GM18870 (cell line): ENCODE results near the gene TATDN3.
"Not testable (repeated sequence)": the region's sequence is repeated elsewhere in the genome, so short reads cannot be mapped to it uniquely, and the experiment has no call there.

Experiments used
- ATAC-seq: cut with Tn5 transposase; IDR thresholded peaks from one replicate; pipeline ENCODE4 v1.9.1; 2021; ENCODE audit warnings: moderate library complexity; ENCODE audit not compliant: unreplicated experiment

Gene TATDN3

GRCh38 chr1:212827171-212827776 lies 35.6 kb downstream of the TATDN3 start:
- no peak for ATAC-seq

- ATAC-seq = no peak
Observed at GRCh38 chr1:212827831-212828278, 36.2 kb downstream of the TATDN3 start.

GRCh38 chr1:212828395-212828794 lies 36.7 kb downstream of the TATDN3 start:
- ATAC-seq = no peak

- peak; percentile 85 for ATAC-seq
Observed at GRCh38 chr1:212833211-212834207, 41.8 kb downstream of the TATDN3 start.

GRCh38 chr1:212838145-212838544 lies 46.5 kb downstream of the TATDN3 start:
- ATAC-seq = no peak

GRCh38 chr1:212844521-212844920 lies 52.8 kb downstream of the TATDN3 start:
- ATAC-seq = not testable (repeated sequence)

- no peak for ATAC-seq
Observed at GRCh38 chr1:212847549-212847948, 55.9 kb downstream of the TATDN3 start, which contains the start of gene SPATA45. TSS of gene SPATA45 (minus strand) at chr1:212847649. CDS start at chr1:212836149, 11,500 bp downstream.

- ATAC-seq = no peak
Observed at GRCh38 chr1:212852105-212852688, 60.5 kb downstream of the TATDN3 start.

GRCh38 chr1:212853658-212854057 lies 62.0 kb downstream of the TATDN3 start:
- no peak for ATAC-seq

- no peak for ATAC-seq
Observed at GRCh38 chr1:212856755-212857154, 65.1 kb downstream of the TATDN3 start.

- ATAC-seq = peak; percentile 75
Observed at GRCh38 chr1:212857992-212858460, 66.3 kb downstream of the TATDN3 start, which contains the start of gene FLVCR1. TSS of gene FLVCR1 (plus strand) at chr1:212858275. CDS start at chr1:212858453, 178 bp downstream.

- peak; percentile 6 for ATAC-seq
Observed at GRCh38 chr1:212858461-212859265, 67.0 kb downstream of the TATDN3 start.

- no peak for ATAC-seq
Observed at GRCh38 chr1:212860713-212861581, 69.3 kb downstream of the TATDN3 start.

- ATAC-seq = no peak
Observed at GRCh38 chr1:212862111-212862690, 70.5 kb downstream of the TATDN3 start.

- not testable (repeated sequence) for ATAC-seq
Observed at GRCh38 chr1:212863345-212863744, 71.7 kb downstream of the TATDN3 start.

GRCh38 chr1:212864201-212864600 lies 72.5 kb downstream of the TATDN3 start:
- no peak for ATAC-seq
